ENCODE data around the gene SIM1. TPM values are rescaled to one million over a fixed set of nuclear protein-coding genes. Genes with fewer than 3 reads are reported as not detected.

The SIM1 gene, protein sequence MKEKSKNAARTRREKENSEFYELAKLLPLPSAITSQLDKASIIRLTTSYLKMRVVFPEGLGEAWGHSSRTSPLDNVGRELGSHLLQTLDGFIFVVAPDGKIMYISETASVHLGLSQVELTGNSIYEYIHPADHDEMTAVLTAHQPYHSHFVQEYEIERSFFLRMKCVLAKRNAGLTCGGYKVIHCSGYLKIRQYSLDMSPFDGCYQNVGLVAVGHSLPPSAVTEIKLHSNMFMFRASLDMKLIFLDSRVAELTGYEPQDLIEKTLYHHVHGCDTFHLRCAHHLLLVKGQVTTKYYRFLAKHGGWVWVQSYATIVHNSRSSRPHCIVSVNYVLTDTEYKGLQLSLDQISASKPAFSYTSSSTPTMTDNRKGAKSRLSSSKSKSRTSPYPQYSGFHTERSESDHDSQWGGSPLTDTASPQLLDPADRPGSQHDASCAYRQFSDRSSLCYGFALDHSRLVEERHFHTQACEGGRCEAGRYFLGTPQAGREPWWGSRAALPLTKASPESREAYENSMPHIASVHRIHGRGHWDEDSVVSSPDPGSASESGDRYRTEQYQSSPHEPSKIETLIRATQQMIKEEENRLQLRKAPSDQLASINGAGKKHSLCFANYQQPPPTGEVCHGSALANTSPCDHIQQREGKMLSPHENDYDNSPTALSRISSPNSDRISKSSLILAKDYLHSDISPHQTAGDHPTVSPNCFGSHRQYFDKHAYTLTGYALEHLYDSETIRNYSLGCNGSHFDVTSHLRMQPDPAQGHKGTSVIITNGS
- total RNA-seq (2014; rRNA removed) (not detected in 2 replicates), Bru-seq, nascent RNA (percentile 2 among the genes with signal in this experiment), BruChase-seq, experiment 1, labeled RNA remaining after a 6-hour chase (percentile 6 among the genes with signal in this experiment), BruChase-seq, experiment 2, labeled RNA remaining after a 2-hour chase (percentile 5 among the genes with signal in this experiment)
- long read RNA-seq: 0 reads

DNA sequence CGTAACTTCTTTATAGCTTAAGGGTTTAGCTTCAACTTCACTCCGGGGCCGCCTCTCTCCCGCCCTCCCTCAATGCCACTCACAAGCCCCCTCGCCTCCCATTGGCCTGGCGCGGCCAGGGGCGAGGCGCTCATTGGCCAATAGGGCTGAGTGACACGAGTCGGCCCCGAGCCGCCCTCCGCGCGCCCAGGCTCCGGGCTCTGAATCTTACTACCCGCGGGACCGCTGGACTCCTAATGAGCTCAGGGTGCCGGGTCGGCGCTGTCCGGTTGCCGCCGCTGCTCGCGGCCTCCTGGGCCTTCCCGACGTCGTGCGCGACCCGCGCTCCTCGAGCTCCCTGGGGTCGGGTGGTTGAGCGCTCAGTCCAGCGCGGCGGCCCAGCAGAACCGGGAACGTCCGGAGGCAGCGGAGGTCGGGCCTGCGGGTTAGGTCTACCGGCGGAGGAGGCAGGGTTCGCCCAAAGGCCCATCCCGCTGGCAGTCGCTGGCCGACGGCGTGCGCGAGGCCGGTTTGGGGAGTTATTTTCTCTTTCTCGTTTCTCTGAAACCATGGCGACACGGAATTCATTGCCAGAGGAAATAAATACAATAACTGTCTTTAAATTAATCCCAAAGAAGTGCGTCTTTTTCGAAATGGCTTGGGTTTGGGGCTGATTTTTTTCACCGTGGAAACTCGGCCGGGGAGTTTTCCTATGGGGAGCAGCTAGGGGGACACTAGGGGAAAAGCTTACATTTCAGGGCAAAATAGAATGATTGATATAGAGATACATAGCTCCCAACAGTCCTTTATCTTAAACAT lies at the start of gene SIM1:
Gene SIM1 (minus strand): TSS at position 19 of the 798 bp plus-strand sequence. CDS start 1,453 bp downstream, outside the sequence.
- H2AFZ ChIP-seq (ENCODE audit: low read length): no peak within 1 kb of the TSS
- intact Hi-C loops (cut with micrococcal nuclease): no loop called here
- POLR2A ChIA-PET (ENCODE audit: unreplicated experiment): no interaction called here
- BruUV-seq (replicated peaks): no TSS peak
- H3K4me2 ChIP-seq (ENCODE audit: low read length): no peak within 1 kb of the TSS
- no peaks in the 10 kb centered on the region for H3K4me1 ChIP-seq (ENCODE audit: insufficient read depth, low read length)
- no peaks in the 10 kb centered on the region for H3K9me3 ChIP-seq (ENCODE audit: low read length)
- no peak within 1 kb of the TSS for H3K9ac ChIP-seq (ENCODE audit: low read length)
- H3K36me3 ChIP-seq (ENCODE audit: low read depth, low read length): no peaks in the 10 kb centered on the region
- H3K4me3 ChIP-seq (ENCODE audit: low read length): no peak within 1 kb of the TSS
- TF ChIP-seq, protein P1, sequence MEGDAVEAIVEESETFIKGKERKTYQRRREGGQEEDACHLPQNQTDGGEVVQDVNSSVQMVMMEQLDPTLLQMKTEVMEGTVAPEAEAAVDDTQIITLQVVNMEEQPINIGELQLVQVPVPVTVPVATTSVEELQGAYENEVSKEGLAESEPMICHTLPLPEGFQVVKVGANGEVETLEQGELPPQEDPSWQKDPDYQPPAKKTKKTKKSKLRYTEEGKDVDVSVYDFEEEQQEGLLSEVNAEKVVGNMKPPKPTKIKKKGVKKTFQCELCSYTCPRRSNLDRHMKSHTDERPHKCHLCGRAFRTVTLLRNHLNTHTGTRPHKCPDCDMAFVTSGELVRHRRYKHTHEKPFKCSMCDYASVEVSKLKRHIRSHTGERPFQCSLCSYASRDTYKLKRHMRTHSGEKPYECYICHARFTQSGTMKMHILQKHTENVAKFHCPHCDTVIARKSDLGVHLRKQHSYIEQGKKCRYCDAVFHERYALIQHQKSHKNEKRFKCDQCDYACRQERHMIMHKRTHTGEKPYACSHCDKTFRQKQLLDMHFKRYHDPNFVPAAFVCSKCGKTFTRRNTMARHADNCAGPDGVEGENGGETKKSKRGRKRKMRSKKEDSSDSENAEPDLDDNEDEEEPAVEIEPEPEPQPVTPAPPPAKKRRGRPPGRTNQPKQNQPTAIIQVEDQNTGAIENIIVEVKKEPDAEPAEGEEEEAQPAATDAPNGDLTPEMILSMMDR (conservative IDR thresholded peaks at IDR 0.05; ENCODE audit: low read depth, low read length): no peak
- TF ChIP-seq EZH2phosphoT487 (IDR thresholded peaks at IDR 0.05; ENCODE audit: borderline replicate concordance, low read length) (no peak), EZH2 (IDR thresholded peaks at IDR 0.05; ENCODE audit: low read length, unreplicated experiment) (no peak)
- H3K9me2 ChIP-seq (replicated peaks; ENCODE audit: low read length): no peaks in the 10 kb centered on the region
- no peak within 1 kb of the TSS for H3K27ac ChIP-seq (ENCODE audit: low read length)
- no peaks in the 10 kb centered on the region for H3F3A ChIP-seq (ENCODE audit: low read length, unreplicated experiment)
- H3K27me3 ChIP-seq (ENCODE audit: low read length): no peaks in the 10 kb centered on the region
- no peak for DNase-seq
- no peak for ATAC-seq
- CTCF ChIA-PET: no interaction called here
- no peaks in the 10 kb centered on the region for H3K79me2 ChIP-seq (ENCODE audit: low read length)
- no peaks in the 10 kb centered on the region for H4K20me1 ChIP-seq (ENCODE audit: low read length)

DNA sequence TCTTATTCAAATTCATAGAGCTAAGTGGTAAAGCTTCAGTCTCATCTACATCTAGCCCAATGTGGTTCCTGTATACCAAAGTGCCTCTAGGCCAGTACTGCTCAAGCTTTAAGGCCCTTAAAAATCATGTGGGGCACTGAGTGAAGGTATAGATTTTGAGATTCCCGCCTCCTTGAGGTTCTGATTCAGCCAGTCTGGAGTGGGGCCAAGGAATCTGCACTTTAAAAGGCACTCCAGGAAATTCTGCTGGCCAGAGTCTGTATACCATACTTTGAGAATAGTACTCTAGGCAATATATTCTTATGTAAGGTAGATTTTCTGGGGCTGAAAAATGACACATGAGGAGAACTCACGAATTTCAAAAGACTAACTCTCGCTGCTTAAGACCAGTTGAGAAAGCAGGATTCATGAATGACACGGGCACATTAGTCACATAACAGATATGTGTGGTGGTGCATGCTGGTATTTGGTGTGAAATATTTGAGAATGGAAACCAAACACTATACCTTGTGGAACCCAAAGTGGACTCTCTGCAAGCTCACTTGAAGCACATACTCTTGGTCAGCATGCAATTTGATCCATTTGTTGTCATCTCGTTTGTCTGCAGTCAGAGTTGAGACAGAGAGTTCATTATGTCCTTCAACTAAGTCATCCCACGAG lies 47.6 kb upstream of the SIM1 start:
- no TSS peak for BruUV-seq (replicated peaks)
- H3K79me2 ChIP-seq (ENCODE audit: low read length): no peaks in the 10 kb centered on the region

More for the DNA sequence above, 47.6 kb upstream of the SIM1 start:
- Histone ChIP-seq H3K27ac (ENCODE audit: low read length) (no peak overlapping the region), H3K4me2 (ENCODE audit: low read length) (no peak overlapping the region), H3K4me1 (ENCODE audit: insufficient read depth, low read length) (peaks cover 9% of the 10 kb centered on the region; the same call in 1 of the 2 replicates), H3K36me3 (ENCODE audit: low read depth, low read length) (peaks cover 3% of the 10 kb centered on the region; the same call in 1 of the 2 replicates), H3K9me3 (ENCODE audit: low read length) (no peaks in the 10 kb centered on the region), H2AFZ (ENCODE audit: low read length) (no peak overlapping the region), H3K9ac (ENCODE audit: low read length) (no peak overlapping the region), H4K20me1 (ENCODE audit: low read length) (no peaks in the 10 kb centered on the region), H3K27me3 (ENCODE audit: low read length) (no peaks in the 10 kb centered on the region), H3F3A (ENCODE audit: low read length, unreplicated experiment) (no peaks in the 10 kb centered on the region), H3K9me2 (replicated peaks; ENCODE audit: low read length) (no peaks in the 10 kb centered on the region), H3K4me3 (ENCODE audit: low read length) (no peak overlapping the region)
- DNase-seq: peak; percentile 50
- TF ChIP-seq EZH2phosphoT487 (IDR thresholded peaks at IDR 0.05; ENCODE audit: borderline replicate concordance, low read length) (no peak), EZH2 (IDR thresholded peaks at IDR 0.05; ENCODE audit: low read length, unreplicated experiment) (no peak)
- TF ChIP-seq, protein P1 (conservative IDR thresholded peaks at IDR 0.05; ENCODE audit: low read depth, low read length): no peak
- intact Hi-C loops (cut with micrococcal nuclease): no loop called here
- ATAC-seq: no peak
- ChIA-PET CTCF (no interaction called here), POLR2A (ENCODE audit: unreplicated experiment) (no interaction called here)

All from PC-3 (cell line).